C4-2B (cell line): ENCODE measurements around the gene UFM1.
"Not testable (repeated sequence)": the region's sequence is repeated elsewhere in the genome, so short reads cannot be mapped to it uniquely, and the experiment has no call there.

Source experiments
- H3K27ac ChIP-seq: fragments of 450-650 bp; 2 replicates; pipeline ENCODE4 v1.5.1; 2017
- ZFX ChIP-seq: fragments of 450-650 bp; IDR thresholded peaks from 2 replicates; pipeline ENCODE4 v1.6.1; 2017
- TF ChIP-seq, protein P1 (sequence below): fragments of 450-650 bp; conservative IDR thresholded peaks from 2 replicates; pipeline ENCODE4 v1.5.1; 2017; ENCODE audit warnings: mild to moderate bottlenecking

Gene UFM1

DNA sequence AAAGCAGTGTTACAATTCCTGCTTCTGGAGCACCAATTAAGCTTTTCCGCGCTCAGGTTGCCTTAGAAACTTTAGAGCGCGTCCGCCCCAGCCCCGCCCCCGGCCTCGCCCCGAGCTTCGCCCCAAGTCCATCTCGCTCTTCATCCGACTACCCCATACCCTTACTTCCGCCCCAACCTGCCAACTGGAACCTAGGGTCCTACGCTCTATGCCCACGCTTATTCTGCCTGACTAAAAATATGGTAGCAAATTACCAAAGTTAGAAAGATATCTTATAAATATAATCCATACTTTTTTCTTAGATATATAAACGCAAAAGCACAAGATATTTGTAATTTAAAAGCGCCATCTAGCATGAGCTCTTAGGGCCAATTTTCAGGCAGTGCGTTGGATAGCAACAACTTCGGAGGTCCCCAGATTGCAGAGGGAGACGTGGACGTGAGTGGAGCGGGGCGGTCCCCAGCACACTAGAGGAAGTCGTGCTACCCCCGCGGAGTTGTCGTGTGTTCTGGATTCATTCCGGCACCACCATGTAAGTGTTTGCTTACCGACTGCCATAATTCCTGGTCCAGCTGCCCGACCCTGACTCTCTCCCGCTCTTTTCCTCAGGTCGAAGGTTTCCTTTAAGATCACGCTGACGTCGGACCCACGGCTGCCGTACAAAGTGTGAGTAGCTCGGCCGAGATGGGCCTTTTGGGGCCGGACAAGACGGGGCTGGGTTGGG lies at the start of gene UFM1:
Gene UFM1, plus strand, starts transcription at position 462 of the 724 bp plus-strand sequence. Its CDS starts 69 bp downstream, at position 531.
- TF ChIP-seq ZFX: peak; percentile 85
- TF ChIP-seq, protein P1, sequence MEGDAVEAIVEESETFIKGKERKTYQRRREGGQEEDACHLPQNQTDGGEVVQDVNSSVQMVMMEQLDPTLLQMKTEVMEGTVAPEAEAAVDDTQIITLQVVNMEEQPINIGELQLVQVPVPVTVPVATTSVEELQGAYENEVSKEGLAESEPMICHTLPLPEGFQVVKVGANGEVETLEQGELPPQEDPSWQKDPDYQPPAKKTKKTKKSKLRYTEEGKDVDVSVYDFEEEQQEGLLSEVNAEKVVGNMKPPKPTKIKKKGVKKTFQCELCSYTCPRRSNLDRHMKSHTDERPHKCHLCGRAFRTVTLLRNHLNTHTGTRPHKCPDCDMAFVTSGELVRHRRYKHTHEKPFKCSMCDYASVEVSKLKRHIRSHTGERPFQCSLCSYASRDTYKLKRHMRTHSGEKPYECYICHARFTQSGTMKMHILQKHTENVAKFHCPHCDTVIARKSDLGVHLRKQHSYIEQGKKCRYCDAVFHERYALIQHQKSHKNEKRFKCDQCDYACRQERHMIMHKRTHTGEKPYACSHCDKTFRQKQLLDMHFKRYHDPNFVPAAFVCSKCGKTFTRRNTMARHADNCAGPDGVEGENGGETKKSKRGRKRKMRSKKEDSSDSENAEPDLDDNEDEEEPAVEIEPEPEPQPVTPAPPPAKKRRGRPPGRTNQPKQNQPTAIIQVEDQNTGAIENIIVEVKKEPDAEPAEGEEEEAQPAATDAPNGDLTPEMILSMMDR: no peak
- peak within 1 kb of the TSS; percentile 85 for H3K27ac ChIP-seq

DNA sequence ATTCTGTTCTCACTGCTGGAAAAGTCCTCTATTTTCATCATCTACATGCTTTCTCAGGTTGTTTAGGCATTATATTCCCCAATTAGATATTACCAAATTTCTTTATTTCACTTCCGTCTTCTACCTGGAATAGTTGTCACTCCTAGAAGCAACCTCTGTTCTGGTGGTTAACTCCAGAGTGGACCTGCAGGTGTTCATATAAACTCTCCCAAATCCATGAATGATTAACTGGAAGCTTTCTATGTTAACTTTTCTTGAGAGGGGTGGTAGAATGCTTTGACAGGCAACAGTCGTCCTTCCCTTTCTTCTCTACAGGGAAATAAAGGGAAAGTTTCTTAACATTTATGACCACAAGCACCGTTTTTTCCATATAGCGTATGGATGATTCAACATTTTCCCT lies 48.4 kb upstream of the UFM1 start:
- no peak overlapping the region for H3K27ac ChIP-seq

DNA sequence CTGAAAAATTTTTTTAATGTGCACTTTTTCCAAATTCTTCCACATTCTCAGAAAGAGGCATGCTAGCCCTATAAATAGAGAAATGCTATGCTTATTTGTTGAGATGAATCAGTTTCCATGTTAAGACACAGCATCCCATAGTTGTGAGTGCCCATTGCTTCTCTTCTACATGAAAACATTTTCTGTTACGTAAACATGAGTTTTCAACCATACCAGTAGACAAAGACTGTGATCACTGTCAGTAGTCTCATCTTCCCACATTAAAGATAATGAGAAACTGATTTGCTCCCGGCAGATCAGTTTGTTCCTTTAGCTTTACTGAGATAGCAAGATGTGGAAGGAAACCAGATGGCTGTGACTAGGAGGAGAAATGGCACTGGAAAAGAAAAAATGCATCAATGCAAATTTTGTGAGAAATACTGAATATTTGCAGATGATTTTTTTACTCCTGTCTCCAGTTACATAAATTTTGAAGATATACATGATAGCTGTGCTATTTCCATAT lies 45.8 kb upstream of the UFM1 start:
- TF ChIP-seq, protein P1: no peak
- TF ChIP-seq ZFX: no peak
- H3K27ac ChIP-seq: no peak overlapping the region

More for the DNA sequence above, 48.4 kb upstream of the UFM1 start:
- TF ChIP-seq ZFX: no peak
- TF ChIP-seq, protein P1: no peak

DNA sequence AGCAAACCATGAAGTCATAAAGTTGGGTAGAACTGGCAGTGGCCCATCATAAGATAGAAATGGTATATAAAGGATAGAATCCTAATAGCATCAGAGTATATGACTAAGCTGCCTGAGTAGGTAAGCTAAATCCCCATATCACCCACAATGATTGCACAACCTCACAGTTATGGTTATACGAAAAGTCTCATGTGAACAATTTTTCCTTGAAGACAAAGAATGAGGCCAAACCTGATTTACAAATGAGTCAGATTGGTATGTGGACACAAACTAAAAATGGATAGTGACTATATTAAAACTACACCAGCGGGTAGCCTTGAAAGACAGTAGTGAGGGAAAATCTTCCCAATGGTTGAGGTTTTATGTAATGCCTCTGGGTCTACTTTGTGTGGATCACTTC lies 40.9 kb upstream of the UFM1 start:
- H3K27ac ChIP-seq: no peak overlapping the region
- no peak for TF ChIP-seq ZFX
- TF ChIP-seq, protein P1: no peak

DNA sequence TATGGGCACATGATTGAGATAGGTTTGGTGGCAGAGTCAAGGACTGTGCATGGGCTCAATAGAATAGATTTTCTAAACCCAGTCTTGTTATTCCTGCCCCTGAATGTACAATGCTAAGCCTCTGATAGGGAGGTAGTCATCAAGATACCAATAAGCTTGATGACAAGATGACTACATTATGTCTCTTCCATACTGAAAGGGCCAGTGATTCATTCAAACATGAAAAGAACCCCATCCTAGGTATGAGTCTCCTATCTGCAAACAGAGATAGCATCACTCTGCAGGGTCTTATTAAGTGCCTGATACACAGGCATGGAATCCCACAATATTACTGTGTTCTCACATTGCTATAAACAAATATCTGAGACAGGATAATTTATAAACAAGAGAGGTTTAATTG lies 40.3 kb upstream of the UFM1 start:
- no peak overlapping the region for H3K27ac ChIP-seq
- TF ChIP-seq ZFX: no peak
- TF ChIP-seq, protein P1: no peak

DNA sequence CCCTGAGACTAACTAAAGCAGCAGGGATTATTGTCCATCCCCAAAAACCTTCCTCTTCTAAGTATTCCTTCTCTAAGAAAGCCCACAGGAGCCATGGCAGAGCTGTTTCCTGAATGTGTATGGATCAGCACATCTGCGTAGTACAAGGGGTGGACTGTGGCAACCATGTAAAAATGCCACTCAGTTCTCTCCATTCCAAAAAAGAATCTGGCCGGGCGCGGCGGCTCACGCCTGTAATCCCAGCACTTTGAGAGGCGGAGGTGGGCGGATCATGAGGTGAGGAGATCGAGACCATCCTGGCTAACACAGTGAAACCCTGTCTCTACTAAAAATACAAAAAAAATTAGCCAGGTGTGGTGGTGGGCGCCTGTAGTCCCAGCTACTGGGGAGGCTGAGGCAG lies 38.5 kb upstream of the UFM1 start:
- H3K27ac ChIP-seq: not testable (repeated sequence)

DNA sequence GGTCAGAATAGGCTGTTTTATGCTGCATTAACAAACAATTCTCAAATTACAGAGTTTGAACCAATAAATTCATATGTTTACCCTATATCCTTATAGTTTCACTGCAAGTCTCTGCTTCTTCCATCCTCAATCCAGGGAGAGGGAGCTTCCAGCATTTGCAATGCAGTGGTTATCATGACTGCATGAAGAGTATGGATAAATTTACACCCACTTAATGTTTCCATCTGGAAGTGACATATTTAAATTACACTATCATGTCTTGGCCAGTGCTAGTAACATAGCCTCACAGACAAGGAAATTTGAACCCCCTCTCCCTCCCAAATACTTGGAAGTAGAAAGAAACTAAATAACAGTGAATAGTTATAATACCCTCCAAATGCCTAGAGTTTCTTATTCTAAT lies 33.5 kb upstream of the UFM1 start:
- H3K27ac ChIP-seq: no peak overlapping the region
- no peak for TF ChIP-seq ZFX
- TF ChIP-seq, protein P1: no peak

DNA sequence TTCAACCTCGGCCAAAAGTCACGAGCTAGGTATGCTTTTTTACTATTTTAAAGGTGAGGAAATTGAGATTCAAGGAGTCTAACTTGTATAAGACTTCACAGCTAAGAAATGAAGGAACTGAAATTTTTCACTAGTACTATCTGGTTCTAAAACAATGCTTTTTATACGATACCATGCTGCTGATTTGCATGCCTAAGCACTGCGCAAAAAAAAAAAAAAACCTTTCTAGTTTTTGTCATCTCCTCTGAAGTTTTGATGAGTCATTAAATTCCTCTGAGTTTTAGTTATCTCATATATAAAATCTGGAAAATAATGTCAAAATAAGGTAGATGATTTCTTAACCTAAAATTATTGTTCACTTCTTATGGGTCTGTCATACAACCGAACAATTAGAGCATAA lies 28.0 kb upstream of the UFM1 start:
- TF ChIP-seq ZFX: no peak
- TF ChIP-seq, protein P1: no peak
- no peak overlapping the region for H3K27ac ChIP-seq
